ENCODE results near the gene COMTD1.

GRCh38 chr10:75245354-75246250 is 9.8 kb upstream of the COMTD1 start:
- TF ChIP-seq EZH2 (IDR thresholded peaks at IDR 0.05; ENCODE audit: insufficient read depth, poor library complexity, severe bottlenecking) (no peak), EZH2phosphoT487 (IDR thresholded peaks at IDR 0.05; ENCODE audit: insufficient read depth, low read depth) (no peak)
